OCI-LY1 (cell line): Measurements from ENCODE around the gene PMEPA1.

Experiments
- H2AFZ ChIP-seq: fragments of 200-600 bp; sonication (generic), shearing (Covaris generic); 2 replicates; pipeline ENCODE4 v1.6.0; 2014; ENCODE audit warnings: antibody characterized with exemption, mild to moderate bottlenecking, low read length
- H3F3A ChIP-seq: fragments of 200-600 bp; sonication (generic), shearing (Covaris generic); 2 replicates; pipeline ENCODE4 v1.6.0; 2014; ENCODE audit warnings: mild to moderate bottlenecking, antibody characterized with exemption, low read length, moderate library complexity; ENCODE audit not compliant: insufficient read depth
- H3K27ac ChIP-seq: fragments of 200-600 bp; sonication (generic); 2 replicates; pipeline ENCODE4 v1.5.1; 2014; ENCODE audit warnings: low read length, mixed run types, mild to moderate bottlenecking, low read depth; ENCODE audit not compliant: poor library complexity, severe bottlenecking
- H3K27me3 ChIP-seq: fragments of 200-600 bp; sonication (generic); 2 replicates; pipeline ENCODE4 v1.6.0; 2014; ENCODE audit warnings: antibody characterized with exemption, mild to moderate bottlenecking, low read length, moderate library complexity; ENCODE audit not compliant: insufficient read depth
- H3K36me3 ChIP-seq: fragments of 200-600 bp; sonication (generic); 2 replicates; pipeline ENCODE4 v1.6.1; 2014; ENCODE audit warnings: mild to moderate bottlenecking, antibody characterized with exemption, low read length, moderate library complexity, mixed read lengths; ENCODE audit not compliant: insufficient read depth
- H3K4me1 ChIP-seq: fragments of 200-600 bp; sonication (generic); 2 replicates; pipeline ENCODE4 v1.5.1; 2014; ENCODE audit warnings: mild to moderate bottlenecking, low read length, moderate library complexity; ENCODE audit not compliant: insufficient read depth, severe bottlenecking
- H3K4me2 ChIP-seq: fragments of 200-600 bp; sonication (generic), shearing (Covaris generic); 2 replicates; pipeline ENCODE4 v1.6.1; 2014; ENCODE audit warnings: low read length
- H3K4me3 ChIP-seq: fragments of 200-600 bp; sonication (generic); 2 replicates; pipeline ENCODE4 v1.5.1; 2014; ENCODE audit warnings: low read length, low read depth, mild to moderate bottlenecking, mixed read lengths; ENCODE audit not compliant: poor library complexity, severe bottlenecking
- H3K79me2 ChIP-seq: fragments of 200-600 bp; shearing (Covaris generic); 2 replicates; pipeline ENCODE4 v1.6.1; 2016; ENCODE audit warnings: mixed run types, low read length, mixed read lengths; ENCODE audit not compliant: insufficient read depth
- H3K9ac ChIP-seq: fragments of 200-600 bp; sonication (generic), shearing (Covaris generic); 2 replicates; pipeline ENCODE4 v1.6.1; 2014; ENCODE audit warnings: mild to moderate bottlenecking, low read length, mixed read lengths
- H3K9me2 ChIP-seq: fragments of 200-600 bp; sonication (generic), shearing (Covaris generic); 2 replicates; pipeline ENCODE4 v1.6.1; 2014; ENCODE audit warnings: low read depth, mild to moderate bottlenecking, low read length, mixed read lengths
- H3K9me3 ChIP-seq: fragments of 200-600 bp; shearing (Covaris generic); 2 replicates; pipeline ENCODE4 v1.6.1; 2014; ENCODE audit warnings: low read length, mixed read lengths
- H4K20me1 ChIP-seq: fragments of 200-600 bp; sonication (generic), shearing (Covaris generic); 2 replicates; pipeline ENCODE4 v1.6.0; 2016; ENCODE audit warnings: mild to moderate bottlenecking, low read length; ENCODE audit not compliant: insufficient read depth
- CTCF ChIP-seq: fragments of 200-600 bp; sonication (generic), shearing (Covaris generic); IDR thresholded peaks from 2 replicates; pipeline ENCODE4 v1.5.1; 2017; ENCODE audit warnings: mild to moderate bottlenecking, antibody characterized with exemption, low read length, moderate library complexity, mixed read lengths
- EZH2 ChIP-seq: fragments of 200-600 bp; sonication (generic), shearing (Covaris generic); IDR thresholded peaks from 2 replicates; pipeline ENCODE4 v1.8.0; 2017; ENCODE audit warnings: borderline replicate concordance, mixed run types, mild to moderate bottlenecking, antibody characterized with exemption, low read length, moderate library complexity, mixed read lengths

PMEPA1 gene

GRCh38 chr20:57654998-57655808, 54.6 kb downstream of the PMEPA1 start:
- no peaks in the 10 kb centered on the region for H4K20me1 ChIP-seq
- no peaks in the 10 kb centered on the region for H3K36me3 ChIP-seq
- peaks cover 20% of the 10 kb centered on the region for H3K27me3 ChIP-seq
- H3K9me3 ChIP-seq = no peaks in the 10 kb centered on the region
- H2AFZ ChIP-seq = no peak overlapping the region
- H3K9ac ChIP-seq = no peak overlapping the region
- H3K9me2 ChIP-seq = no peaks in the 10 kb centered on the region
- no peaks in the 10 kb centered on the region for H3F3A ChIP-seq
- H3K4me3 ChIP-seq = no peak overlapping the region
- H3K4me2 ChIP-seq = no peak overlapping the region
- no peak overlapping the region for H3K27ac ChIP-seq
- no peaks in the 10 kb centered on the region for H3K79me2 ChIP-seq
- TF ChIP-seq EZH2 (no peak), CTCF (no peak)
- no peaks in the 10 kb centered on the region for H3K4me1 ChIP-seq

GRCh38 chr20:57654363-57654997, 55.3 kb downstream of the PMEPA1 start:
- Histone ChIP-seq H3K4me1 (no peaks in the 10 kb centered on the region), H3K4me3 (no peak overlapping the region), H3K27ac (no peak overlapping the region), H3K27me3 (peaks cover 20% of the 10 kb centered on the region; the same call in 1 of the 2 replicates), H3K79me2 (no peaks in the 10 kb centered on the region), H3K9me2 (no peaks in the 10 kb centered on the region), H2AFZ (no peak overlapping the region), H3K4me2 (no peak overlapping the region), H4K20me1 (no peaks in the 10 kb centered on the region), H3K9ac (no peak overlapping the region), H3K36me3 (no peaks in the 10 kb centered on the region), H3K9me3 (no peaks in the 10 kb centered on the region), H3F3A (no peaks in the 10 kb centered on the region)
- no peak for TF ChIP-seq EZH2
- peak; percentile 90 for TF ChIP-seq CTCF

- H3K9ac ChIP-seq = no peak overlapping the region
- no peaks in the 10 kb centered on the region for H4K20me1 ChIP-seq
- H3K27ac ChIP-seq = no peak overlapping the region
- no peak overlapping the region for H2AFZ ChIP-seq
- H3K9me2 ChIP-seq = no peaks in the 10 kb centered on the region
- H3K79me2 ChIP-seq = no peaks in the 10 kb centered on the region
- no peaks in the 10 kb centered on the region for H3K36me3 ChIP-seq
- H3K9me3 ChIP-seq = no peaks in the 10 kb centered on the region
- no peaks in the 10 kb centered on the region for H3K4me1 ChIP-seq
- no peak for TF ChIP-seq CTCF
- no peak for TF ChIP-seq EZH2
- H3F3A ChIP-seq = no peaks in the 10 kb centered on the region
- no peak overlapping the region for H3K4me2 ChIP-seq
- H3K27me3 ChIP-seq = peaks cover 20% of the 10 kb centered on the region; the same call in 1 of the 2 replicates
- no peak overlapping the region for H3K4me3 ChIP-seq
These were observed 55.9 kb downstream of the PMEPA1 start for GRCh38 chr20:57653910-57654309.
